GM21786 (cell line): Measurements from ENCODE around the gene DKKL1.

ENCODE experiments used
- ATAC-seq: cut with Tn5 transposase; IDR thresholded peaks from one replicate; pipeline ENCODE4 v1.9.1; 2021; ENCODE audit not compliant: unreplicated experiment

DKKL1 gene

DNA sequence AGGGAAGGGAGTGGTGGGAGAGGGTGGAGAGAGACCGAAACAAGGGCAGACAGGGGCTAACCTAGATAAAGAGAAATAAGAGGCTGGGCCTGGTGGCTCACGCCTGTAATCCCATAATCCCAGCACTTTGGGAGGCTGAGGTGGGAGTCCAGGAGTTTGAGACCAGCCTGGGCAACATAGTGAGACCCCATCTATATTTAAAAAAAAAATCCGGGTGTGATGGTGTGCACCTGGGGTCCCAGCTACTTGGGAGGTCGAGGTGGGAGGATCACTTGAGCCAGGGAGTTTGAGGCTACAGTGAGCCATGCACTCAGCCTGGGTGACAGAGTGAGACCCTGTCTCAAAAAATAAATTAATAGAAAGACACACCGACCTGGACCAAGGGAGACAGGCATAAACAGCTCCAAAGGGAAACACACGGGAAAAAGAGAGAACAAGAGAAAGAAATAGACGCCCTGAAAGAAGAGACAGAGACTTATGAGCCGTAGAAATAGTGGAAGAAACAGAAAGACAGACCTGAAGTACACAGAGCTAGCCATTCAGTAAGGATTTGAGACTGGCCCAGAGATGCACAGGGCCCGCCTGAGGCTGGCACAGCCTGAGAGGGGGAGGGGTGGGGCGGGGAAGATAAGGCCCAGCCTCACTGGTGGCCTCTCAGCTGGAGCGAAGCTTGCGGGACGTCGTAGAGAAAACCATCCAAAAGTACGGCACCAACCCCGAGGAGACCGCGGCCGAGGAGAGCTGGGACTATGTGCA lies 26.2 kb upstream of the DKKL1 start:
- no peak for ATAC-seq

DNA sequence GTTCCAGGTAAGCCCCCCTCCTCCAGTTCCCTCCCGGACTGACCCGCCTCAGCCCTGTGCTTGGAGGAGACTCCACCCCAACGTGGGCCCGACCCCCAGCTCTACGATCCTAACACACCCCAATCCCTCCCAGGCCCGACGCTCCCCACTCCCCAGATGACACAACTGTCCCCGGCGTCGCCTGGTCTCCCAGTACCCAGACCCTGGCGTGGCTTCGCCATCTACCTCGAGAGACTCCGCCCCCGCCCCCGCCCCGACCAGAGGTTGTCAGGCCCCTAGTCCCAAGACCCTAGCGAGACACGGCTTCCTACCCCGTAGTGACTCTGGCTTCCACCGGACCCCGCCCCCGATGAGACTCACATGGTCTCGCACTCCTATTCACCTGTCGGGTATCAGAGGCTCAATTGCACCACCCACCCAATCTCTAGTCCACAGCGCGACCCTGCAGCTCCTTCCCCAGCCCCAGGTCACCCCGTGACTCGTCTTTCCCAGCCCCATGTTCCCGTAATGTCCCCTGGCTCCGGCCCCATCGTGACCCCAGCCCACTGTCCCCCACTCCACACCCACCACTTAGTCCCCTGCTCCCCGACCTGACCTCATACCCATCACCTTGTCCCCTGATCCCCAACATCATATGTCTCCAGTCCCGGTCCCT lies 25.5 kb upstream of the DKKL1 start:
- no peak for ATAC-seq

DNA sequence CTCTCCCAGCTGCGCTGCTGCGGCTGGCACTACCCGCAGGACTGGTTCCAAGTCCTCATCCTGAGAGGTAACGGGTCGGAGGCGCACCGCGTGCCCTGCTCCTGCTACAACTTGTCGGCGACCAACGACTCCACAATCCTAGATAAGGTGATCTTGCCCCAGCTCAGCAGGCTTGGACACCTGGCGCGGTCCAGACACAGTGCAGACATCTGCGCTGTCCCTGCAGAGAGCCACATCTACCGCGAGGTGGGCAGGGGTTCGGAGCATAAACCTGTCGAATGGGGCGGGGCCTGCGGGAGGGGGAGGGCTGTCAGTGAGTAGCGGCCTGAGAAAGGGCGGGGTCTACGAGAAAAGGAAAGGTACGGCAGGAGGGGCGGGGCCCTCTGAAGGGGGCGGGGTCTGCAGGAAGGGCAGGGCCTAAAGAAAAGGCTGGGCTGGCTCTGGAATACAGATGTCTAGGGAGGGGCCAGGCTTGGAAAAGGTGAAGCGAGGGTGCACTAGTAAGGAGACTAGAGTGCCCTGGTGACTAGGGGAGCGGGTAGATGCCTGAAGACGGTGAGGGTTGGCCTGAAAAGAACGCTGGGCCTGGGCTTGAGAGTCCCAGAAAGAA lies 24.9 kb upstream of the DKKL1 start:
- ATAC-seq = no peak

DNA sequence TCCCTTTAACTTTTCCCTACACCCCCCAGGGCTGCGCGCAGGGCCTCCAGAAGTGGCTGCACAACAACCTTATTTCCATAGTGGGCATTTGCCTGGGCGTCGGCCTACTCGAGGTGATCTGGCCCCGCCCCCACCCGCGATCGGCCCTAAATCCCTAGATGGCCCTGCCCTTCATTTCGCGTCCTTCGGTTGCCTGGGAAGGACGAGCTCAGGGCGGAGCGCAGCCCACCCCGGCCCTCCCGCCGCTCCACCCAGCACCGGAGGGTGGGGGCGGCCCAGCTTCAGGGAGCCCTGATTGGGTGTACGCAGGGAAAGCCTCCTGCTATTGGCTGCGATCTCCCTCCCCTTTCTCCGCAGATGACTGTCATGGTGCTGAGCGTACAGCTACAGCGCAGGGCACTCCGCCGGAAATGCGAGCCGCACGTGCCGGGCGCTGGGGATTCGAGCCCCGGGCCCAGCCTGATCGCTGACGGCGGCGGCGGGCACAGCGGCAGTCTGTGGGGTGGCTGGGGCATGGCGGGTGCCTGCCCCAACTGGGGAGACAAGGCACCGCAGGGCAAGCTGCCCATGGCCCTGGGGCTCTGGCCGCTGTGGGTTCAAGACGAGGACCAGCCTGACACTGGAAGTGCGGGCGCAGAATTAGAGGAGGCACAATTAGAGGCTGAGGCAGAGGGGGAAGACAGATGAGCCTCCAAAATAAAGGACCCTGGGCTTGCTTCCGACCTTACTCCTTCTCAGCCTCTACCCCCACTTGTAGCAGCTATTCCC lies 24.2 kb upstream of the DKKL1 start:
- ATAC-seq = no peak

DNA sequence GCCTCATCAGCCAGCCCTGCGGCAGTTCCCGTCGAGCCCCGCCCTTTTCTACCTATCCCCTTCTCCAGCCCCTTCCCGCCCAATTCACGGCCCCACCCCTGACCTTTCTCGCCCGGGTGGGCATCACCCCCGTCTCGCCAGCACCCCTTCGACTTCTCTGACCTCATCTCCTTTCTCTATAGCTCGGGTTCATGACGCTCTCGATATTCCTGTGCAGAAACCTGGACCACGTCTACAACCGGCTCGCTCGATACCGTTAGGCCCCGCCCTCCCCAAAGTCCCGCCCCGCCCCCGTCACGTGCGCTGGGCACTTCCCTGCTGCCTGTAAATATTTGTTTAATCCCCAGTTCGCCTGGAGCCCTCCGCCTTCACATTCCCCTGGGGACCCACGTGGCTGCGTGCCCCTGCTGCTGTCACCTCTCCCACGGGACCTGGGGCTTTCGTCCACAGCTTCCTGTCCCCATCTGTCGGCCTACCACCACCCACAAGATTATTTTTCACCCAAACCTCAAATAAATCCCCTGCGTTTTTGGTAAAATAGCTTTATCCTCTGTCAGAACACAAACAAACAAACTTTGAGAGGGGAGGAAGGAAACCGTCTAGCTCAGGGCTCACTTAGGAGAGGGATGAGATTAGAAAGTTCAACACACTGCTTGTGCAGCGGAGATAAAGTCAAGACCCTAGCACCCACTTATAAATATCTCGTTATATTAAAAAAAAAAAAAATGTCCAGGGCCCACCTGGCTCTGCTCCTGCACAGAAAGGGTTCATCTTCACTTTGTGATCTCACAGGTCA lies 23.4 kb upstream of the DKKL1 start:
- peak; percentile 59 for ATAC-seq

DNA sequence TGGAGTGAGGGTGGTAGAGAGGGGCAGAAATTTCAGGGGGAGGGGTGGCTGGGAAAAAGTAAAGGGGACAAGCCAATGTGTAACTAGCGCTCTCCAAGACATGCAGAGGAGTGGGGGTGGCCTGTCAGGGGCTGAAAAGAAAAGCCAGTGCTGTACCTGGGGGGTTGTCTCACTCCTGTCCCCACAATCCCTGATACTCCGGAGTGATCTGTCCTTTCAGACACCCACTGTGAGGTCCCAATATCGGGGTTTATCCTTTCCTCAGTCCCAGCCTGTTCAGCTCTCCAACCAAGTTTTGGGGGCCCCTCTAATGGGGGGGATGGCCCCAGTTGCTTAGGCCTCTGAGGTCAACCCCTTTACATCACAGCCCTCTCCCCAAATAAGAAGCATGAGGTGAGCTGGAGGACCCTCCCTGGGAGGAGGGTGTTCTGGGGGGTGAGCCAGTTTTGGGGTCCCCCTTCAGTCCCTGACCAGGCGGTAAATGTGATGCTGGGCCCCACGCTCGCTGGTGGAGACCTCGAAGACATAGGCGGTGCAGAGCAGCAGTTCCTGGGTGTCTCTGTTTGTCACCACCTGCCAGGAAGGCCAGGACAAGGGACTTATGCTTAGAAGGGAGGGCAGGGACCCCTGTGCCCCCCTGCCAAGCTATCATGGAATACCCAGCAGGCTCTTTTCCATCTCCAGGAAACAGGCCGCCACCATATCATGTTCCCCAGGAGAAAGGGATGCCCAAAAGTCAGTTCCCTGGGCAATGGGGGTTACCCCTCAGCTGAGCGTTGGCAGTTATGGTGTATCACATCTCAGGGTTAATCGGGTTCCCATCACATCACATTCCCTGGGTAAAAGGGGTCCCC lies 22.6 kb upstream of the DKKL1 start:
- ATAC-seq = no peak

DNA sequence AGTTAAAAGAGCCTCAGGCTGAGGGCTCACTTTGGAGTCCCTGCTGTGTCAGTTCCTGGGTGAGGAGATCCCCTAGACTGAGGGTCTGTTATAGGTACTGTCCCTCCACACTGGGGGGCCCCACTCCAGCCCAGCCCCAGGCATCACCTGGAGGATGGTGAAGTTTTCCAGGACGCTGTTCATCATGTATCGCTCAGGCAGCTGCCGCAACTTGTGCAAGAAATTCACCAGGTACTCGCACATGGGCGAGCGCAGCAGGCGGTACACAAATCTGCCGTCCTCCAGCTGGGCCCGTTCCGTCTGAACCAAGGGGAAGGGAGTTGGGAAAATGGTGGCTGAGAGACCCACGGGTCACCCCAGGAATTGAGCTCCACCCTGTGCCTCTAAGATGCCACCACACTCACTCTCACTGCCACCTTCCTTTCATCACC lies 21.4 kb upstream of the DKKL1 start:
- ATAC-seq = no peak

DNA sequence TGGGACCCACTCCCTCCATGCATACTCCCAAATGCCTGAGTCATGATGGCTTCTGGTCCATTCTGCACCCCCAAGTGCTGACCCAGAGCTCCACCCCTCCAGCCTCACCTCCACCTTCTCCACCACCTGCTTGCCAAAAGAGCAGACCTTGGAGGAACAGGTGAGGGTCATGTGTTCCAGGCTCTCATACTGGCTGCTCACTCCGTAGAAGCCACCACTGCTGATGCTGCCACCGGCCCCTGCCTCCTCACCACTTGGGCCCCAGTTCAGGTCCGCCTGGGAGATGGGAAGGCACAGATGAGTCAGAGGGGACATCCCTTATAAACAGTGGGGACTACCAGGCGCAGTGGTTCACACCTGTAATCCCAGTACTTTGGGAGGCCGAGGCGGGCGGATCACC lies 20.6 kb upstream of the DKKL1 start:
- no peak for ATAC-seq

DNA sequence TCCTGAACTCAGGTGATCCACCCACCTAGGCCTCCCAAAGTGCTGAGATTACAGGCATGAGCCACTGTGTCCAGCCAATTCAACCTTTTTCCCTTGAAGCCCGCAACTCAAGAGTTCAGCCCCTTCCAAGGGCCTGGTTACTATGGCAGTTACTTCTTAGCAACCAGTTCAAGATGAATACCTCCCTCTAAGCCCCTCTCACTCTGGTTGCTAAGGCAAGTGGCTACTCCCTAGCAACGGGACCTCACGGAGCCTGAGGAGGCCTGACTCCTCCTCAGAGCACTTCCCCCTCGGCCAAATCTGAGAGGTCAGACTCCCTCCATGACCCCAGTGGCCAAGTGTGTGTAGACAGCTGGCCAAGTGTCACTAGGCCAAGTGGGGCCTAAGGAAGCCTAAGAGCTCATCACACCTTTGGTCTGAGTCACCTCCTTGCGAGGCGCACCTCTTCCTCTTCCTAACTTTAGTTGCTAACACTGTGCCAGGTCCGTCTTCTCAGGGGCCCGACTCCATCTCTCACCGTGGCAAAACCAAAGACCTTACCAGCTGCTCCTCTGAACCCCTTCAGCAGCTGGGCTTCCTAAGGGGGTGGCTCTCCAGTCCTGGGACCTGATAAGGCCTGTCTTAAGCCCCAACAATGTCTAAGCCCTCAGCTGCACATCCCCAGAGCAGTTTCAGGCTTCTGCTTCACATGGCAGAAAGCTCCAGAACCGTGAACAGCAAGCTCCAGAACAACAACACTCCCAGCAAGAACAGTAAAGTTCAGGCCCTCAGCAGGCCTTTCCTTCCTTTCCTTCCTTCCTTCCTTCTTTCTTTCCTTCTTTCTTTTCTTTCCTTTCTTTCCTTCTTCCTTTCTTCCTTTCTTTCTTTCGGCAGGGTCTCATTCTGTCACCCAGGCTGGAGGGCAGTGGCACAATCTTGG lies 18.9 kb upstream of the DKKL1 start:
- ATAC-seq = no peak

DNA sequence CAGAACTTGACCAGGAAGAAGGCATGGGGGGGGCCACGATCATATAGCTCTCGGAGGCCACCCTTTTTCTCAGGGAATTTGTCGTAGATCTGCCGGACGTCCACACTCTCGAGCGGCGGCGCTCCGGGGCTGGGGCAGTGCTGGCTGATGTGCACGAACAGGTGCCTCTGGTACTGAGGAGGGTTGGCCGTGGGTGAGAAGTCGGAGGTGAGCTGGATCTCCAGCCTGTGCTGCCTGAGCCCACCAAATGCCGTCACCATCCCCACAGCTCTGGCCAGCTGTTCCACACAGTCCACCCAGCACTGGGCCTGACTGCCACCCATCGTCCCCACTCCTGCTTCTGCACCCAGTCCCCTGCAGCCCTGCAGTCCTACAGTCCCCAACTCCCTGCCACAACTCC lies 16.5 kb upstream of the DKKL1 start:
- ATAC-seq = no peak

DNA sequence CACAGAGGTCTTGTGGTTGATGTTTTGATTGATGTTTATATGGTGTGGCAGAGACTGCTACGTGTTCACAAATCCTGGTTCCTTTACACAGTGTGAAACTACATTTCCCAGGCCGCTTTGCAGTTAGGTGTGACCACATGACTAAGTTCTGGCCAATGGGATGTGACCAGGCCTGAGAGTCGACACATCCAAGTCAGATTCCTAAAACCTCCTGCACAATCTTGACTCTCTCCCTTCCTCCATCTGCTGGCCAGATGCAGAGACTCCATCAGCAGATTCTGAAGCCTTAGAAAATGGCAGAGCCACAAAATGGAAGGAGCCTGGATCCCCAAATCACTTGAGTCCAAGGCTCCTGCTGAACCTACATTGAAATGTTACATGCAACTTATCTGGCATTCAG lies 15.8 kb upstream of the DKKL1 start:
- ATAC-seq = no peak

DNA sequence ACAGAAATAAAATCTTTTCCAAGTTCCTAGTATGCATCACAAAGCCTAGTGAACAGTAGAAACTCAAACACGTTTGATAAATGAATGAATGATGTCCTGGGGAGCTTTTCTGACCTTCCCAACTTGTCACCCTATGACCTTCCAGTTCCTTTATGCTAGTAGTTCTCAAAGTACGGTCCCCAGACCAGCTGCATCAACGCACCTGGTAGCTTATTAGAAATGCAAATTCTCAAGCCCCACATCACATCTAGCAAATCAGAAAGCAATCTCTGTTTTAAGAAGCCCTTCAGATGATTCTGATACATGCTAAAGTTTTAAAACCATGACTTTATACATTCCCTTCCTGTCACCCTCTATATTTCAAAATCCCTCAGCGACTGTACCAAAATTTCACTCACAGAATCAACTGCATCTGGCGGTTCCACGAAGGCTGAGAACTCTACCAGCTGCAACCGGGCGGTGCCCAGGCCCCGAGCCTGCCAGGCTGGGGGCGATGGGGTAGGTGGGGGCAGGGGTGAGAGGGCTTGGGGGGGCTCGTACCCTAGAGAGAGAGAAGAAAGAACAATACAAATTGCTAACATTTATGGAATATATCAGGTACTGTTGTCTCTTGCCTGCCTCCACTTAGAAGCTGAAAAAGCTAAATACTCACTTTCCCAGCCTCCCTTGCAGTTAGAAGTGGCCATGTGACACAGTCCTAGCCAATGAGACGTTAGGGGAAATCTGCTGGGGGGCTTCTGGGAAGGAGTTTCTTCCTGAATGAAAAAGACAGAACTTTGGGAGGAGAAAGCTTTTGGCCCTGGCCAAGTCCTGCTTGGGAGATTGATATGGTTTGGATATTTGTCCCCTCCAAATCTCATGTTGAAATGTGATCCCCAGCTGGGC lies 15.1 kb upstream of the DKKL1 start:
- ATAC-seq = no peak

DNA sequence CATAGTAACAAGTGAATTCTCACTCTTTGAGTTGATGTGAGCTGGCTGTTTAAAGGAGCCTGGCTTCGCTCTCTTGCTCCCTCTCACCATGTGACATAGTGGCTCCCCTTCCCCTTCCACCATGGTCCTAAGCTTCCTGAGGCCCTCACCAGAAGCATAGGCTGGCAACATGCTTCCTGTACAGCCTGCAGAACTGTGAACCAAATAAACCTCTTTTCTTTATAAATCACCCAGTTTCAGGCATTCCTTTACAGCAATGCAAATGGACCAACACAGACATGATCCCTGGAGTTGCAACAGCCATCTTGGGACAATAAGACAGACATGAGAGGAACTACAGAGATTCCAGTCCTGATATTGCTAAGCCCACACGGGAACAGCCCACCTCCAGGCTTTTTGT lies 14.1 kb upstream of the DKKL1 start:
- no peak for ATAC-seq

DNA sequence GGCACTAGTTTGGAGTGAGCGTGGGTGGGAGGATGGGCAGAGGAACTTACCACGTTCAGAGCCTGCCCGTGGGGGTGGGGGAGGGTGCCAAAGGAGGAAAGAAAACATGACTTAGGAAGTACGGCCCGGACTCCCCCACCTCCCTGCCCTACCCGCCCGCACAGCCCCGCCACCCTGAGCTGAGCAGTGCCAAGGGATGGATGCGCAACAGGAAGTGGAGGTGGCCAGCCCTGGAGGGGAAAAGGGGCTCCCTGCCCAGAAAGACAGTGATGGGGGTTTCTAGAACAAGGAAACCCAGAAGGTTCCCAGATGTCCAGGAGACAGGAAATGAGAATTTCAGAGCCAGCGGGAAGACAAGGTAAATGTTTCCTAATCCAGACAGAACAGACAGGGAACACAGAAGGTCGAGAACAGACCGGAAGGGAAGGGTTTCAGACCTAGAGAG lies 7.7 kb upstream of the DKKL1 start:
- no peak for ATAC-seq

DNA sequence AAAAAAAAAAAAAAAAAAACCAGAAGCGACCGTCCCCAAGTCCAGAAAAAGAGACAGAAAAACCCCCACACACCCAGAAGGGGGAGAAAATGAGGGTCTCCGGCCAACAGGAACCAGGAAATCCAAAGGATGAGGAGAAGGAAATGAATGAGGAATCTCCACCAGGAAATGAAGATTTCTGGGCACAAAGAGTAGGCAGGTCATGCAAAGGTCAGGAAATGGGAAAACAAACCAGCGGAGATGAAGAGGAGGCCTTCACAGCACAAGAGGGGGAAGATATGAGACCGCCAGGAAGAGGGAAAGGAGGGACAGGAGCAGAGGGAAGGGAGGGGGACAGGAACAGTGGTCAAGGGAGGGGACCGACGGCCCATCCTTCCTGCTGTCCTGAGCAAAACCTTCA lies 7.3 kb upstream of the DKKL1 start:
- no peak for ATAC-seq

DNA sequence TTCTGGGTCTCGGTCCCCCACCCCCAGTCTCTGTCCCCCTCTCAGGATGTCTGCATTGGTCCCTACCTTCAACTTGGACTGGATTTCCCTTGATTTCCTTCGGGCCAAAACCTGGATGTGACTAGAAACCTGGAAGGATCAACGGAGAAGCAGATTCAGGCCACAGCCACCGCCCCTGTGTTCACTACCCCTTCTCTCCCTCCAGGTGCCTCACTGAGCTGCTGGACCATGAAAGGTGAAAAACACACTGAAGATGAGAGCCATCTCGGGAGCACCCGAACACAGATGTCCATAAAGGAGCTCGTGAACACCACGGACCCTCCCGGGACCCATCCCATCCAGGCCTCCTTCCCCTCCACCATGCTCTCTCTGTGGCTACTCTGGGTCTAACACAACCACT lies 6.5 kb upstream of the DKKL1 start:
- no peak for ATAC-seq

DNA sequence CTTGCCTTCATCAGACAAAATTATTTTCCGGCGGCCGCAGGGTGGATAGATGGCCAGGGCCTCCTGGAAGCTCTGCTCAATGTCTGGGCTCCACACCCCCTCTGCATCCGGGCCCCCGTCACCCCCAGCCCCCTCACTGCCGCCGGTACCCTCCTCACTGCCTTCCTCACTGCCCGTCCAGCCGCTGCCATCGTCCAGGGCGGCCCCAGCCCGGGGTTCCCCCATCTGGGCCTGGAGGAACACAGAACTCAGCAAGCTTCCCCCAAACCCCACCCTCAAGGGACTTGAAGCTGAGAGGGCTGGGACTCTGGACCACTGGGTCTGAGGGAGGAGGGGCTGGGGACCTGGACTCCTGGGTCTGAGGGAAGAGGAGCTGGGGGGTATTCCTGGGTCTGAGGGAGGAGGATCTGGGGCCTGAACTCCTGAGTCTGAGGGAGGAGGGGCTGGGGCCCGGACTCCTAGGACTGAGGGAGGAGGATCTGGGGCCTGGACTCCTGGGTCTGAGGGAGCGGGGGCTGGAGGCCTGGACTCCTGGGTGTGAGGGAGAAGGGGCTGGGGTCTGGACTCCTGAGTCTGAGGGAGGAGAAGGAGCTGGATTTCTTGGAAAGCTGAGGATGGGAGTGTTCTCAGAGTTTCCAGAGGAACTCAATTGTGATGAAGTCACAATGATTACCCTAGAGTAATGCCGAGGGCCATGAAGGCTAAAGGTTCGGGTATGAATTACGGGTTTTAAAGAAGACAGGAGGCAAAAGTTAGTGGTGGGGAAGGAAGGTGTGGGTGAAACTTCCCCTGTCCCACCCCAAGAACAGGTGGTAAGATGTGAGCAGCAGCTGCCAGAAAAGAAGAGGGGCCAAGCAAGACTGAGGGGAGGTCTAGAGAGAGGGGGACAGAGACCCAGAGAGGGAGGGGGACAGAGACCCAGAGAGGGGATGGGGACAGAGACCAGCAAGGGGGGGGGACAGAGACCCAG lies 3.5 kb upstream of the DKKL1 start:
- no peak for ATAC-seq
